ENCODE results near the gene CAV1.

CAV1 gene

DNA sequence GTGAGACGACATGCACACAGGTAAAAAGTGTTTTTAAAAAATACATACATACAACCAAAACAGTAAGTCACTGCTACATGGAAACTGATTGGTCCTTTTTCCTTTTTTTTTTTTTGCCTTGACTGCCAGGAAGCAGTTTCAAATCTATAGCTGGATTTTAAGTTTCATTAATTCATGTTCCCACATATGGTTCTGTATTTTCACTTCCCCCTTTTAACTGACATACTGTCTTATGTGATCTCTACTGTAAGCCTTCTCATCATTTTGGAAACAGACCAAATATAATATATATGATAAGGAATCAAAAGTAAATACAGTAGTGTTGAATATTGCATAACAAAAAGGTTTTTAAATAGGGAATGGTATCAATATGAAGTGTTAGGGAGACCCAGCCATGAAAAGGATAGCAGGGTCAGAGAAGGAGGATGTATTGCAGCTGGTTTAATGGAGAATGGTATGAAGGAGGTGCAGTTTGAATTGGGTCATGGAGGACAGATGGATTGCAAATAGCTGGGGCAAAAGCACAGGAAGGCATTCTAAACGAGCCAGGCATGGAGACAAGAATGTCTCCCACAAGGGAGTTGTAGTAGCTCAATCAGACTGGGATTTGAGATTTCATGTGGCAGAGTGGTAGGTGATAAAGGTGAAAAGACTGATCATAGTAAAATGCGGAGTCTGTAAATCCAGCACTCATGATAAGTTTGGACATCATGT is 5.4 kb downstream of the CAV1 start:
- no peak for DNase-seq (ENCODE audit: low spot score)

DNA sequence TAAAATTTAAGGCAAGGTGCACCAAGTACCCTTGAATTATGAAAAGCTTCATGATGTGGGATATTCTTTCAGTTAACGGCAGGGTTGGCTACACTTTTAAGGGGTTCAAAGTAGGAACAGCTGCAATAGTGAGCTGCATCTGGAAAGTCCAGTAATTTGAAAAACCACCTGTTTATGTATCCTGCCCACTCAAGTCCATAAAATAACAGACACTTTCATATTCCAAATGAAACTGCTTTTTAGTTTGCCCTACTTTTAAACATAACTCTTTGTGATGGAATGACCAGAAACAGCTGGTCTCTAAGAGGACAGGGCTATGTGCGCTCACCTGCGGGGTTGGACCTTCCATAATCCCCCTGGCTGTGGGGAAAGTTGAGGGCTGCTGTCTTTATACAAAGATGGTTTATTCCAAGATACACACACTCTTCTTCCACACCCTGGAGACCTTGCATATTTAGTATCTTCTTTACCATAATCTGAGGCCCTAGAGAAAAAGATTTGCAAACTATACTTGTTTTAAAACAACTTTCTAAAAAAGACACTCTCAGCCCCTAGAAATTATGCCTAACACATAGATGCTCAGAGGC is 7.4 kb downstream of the CAV1 start:
- DNase-seq (ENCODE audit: low spot score): no peak

DNA sequence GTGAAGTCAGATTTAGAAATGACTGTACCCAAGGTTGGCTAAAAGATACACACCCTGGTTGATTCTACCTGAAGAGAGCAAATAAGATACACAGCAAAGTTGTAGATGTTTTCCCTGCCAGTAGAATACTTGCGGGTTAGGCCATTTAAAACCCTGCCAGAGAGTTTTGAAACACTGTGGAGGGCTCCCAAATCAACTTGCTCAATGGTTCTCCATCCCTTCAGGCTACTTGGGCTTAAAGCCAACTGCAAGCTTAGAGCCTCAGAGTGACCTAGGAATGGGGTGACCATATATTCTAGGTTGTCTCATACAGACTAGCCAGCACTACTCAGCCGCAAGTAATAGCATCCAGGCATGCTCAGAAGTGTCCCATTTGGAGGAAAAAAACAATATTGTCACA is 10.0 kb downstream of the CAV1 start:
- no peak for DNase-seq (ENCODE audit: low spot score)

GRCh38 chr7:116535416-116535815 is 10.6 kb downstream of the CAV1 start:
- DNase-seq (ENCODE audit: low spot score): no peak

DNA sequence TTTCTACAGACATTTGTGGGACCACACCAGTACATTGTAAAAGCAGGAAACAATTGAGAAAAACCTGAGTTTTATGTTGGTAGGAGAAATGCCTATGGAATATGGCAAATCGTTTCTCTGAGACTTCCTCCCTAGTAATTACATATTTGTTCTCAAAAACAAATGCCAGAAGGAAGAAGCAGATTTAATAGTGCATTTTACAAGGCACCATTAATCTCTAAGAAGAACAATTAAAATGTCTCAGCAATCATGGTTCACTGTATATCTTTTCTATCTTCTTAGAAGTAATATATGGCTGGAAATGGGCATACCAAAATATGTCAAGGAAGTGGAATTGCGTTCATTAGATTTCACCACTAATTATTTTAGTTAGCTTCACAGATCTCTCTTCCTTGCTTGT is 13.3 kb downstream of the CAV1 start:
- no peak for DNase-seq (ENCODE audit: low spot score)

DNA sequence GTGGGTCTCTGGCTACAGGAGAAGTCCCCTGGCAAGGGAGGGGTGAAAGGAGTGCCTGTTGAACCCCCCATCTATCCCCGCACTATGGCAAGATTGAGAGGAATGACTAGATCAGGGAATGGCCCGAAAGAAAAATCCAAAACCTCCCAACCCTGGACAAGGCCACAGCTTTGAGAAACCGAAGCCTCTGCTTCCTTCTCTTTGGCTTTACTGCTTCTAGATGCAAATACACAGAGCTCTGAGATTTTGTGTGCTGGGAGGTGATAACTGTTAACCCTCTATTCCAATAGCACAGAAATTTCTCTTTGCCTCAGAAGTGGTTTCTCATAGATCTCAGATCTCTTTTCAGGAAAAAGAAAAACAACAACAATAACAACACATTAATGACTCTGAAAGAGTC is 15.0 kb downstream of the CAV1 start:
- no peak for DNase-seq (ENCODE audit: low spot score)

DNA sequence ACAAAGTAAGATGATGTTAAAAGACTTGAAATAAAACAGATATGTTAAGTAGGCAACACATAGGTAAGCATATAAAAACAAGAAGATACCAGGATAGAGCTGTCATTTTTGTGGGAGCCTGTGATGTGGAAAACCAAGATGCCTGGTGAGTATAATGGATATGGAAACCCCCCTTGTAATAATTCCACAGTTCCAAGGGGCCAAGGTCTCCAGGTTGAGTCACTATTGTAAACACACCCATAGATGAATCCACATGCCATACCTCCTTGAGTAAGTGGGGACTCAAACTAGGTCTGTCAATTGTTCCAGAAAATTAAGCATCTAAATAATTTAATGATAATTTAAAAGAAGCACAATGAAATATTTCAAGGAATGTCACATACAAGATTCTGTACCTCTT is 15.9 kb downstream of the CAV1 start:
- DNase-seq (ENCODE audit: low spot score): no peak

- no peak for DNase-seq (ENCODE audit: low spot score)
Observed at GRCh38 chr7:116541951-116542350, 17.1 kb downstream of the CAV1 start.

- no peak for DNase-seq (ENCODE audit: low spot score)
Observed at GRCh38 chr7:116542618-116543017, 17.8 kb downstream of the CAV1 start.

DNA sequence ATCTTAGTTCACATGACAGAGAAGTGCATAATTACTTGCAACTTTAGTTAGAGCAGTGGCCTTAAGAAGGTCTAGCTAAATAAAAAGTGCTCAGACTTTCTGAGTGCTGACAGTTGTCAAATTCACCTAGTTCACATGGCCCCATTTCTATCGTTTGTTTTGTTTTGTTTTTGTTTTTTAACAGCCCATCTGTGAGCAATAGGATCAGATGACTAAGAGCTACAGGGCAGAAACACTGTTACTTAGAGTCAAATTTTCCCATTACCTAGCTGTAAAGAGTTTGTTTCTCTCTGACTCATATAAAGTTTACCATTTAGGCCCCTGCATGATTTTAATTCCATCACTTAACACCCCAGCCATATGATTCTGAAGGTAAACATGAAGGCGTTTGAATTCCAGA is 18.8 kb downstream of the CAV1 start:
- DNase-seq (ENCODE audit: low spot score): no peak

GRCh38 chr7:116544487-116544886 is 19.7 kb downstream of the CAV1 start:
- no peak for DNase-seq (ENCODE audit: low spot score)

DNA sequence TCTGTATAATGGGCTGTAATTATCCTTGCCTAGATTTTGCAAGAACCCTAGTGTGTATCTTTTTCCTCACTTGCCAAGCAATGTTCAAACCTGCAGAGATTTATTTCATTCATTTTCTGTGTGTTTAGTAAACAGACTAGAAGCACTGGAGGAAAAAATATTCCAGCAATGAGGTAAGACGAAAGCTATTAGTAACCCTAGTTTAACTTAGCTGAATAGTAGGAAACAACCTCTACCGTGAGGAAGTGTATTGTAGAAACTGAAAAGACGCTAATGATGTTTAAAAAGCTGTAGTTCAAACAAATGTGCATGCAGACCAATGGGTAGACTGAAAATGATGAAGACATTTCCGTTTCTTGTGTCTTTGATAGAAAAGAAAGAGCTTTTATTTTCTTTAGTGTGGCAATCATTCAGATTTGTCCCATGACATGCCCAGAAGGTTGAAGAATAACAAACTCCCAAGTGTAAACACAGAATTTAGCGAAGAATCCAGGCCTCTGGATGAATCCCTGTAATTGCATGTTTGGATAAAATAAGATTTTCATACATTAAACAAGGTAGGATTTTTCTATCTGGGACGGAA is 20.7 kb downstream of the CAV1 start:
- no peak for DNase-seq (ENCODE audit: low spot score)

GRCh38 chr7:116546054-116546453 is 21.2 kb downstream of the CAV1 start:
- DNase-seq (ENCODE audit: low spot score): no peak

DNA sequence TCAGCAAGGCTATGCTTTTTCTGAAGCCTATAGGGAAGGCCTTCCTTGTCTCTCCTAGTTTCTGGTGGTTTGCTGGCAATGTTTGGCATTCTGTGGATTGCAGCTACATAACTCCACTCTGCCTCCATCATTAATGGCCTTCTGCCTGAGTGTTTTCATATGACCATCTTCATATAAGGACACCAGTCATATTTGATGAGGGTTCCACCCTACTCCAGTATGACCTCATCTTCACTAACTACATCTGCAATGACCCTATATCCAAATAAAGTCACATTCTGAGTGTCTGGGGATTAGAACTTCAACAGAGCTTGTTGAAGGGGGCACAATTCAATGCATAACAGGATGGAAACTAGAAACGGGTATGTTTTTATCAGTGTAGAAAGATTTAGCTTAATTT is 22.1 kb downstream of the CAV1 start:
- no peak for DNase-seq (ENCODE audit: low spot score)

DNA sequence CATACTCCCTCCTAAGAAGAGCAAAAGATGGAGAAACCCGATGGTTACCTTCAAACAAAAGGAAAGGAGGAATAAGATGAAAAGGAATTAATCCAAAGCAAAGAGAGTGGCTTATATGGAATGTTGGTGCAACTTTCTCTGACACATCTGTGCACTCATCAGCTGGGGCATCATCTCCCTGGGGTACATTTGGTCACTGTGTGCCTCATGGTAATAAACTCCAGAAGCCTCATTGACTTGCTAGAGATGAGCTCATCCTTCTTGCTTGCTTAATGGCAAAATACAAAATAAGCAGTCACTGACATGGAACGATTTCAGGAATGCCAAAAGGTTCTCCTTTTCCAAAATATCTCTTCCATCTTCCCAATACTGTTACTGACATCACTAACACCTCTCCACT is 22.5 kb downstream of the CAV1 start:
- DNase-seq (ENCODE audit: low spot score): no peak

DNA sequence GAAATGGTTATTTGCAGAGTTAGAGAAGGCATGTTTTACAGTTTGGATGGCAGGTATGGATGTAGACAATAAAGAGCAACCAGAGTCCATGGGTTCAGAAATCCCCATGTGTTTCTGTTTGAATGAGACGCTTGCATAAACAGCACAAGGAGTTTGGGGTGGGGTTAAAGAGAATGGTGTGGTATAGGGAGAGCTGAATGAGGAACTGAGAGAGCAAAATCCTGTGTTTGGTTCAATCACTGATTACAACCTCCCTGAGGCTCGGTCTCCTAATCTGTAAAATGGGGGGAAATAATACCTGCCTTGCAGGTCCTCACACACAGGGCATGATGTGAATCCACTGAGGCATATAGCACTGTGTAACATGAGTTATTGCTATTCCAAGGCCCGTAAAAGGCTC is 23.7 kb downstream of the CAV1 start:
- DNase-seq (ENCODE audit: low spot score): no peak

DNA sequence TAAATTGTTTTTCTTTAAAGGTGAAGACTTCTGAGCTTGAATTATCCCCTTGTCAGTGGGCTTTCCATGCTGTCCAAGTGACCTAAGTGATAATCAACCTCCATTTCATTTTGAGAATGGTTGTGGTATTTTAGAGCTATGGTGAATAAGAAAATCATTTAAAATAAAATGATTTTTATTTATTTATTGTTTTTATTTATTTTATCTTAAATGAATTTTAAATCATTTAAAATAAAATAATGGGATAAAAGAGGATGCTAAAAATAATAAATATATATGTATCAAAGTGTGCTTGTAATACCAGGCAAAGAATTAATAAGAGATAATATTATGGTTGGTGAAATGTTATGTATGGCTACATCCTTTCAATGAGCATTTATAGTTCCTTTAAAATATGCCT is 24.5 kb downstream of the CAV1 start:
- DNase-seq (ENCODE audit: low spot score): no peak

DNA sequence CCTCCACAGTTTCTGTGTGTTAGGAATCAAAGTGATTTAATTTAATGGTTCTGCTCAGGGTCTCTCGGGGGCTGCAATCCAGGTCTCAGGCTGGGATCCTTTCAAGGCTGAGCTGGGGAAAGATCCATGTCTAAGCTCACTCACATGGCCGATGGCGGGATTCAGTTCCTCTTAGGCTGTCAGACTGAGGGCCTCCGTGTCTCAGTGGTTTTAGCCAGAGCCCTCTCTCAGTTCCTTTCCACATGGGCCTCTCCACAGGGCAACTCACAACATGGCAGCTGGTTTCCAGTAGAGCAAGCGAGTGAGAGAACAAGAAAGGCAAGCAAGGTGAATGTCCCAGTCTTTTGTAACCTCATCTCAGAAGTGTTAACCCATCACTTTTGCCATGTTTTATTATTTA is 26.9 kb downstream of the CAV1 start:
- no peak for DNase-seq (ENCODE audit: low spot score)

DNA sequence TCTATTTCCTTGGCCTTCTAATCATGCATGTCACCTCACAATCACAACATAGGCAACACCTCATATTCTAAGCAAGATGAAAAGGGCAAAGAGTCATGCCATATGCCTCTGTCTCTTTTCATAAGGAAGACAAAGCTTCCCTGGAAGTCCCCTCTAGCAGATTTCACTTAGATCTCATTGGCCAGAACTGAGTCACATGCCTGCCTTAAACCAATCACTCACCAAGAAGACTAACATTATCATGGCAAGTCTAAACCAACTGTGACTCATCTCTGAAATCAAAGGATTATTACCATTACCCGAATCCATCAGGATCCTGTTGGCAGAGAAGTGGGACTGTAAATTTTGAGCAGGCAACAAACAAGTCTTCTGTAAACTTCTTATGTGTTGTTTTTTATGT is 27.8 kb downstream of the CAV1 start:
- no peak for DNase-seq (ENCODE audit: low spot score)

DNA sequence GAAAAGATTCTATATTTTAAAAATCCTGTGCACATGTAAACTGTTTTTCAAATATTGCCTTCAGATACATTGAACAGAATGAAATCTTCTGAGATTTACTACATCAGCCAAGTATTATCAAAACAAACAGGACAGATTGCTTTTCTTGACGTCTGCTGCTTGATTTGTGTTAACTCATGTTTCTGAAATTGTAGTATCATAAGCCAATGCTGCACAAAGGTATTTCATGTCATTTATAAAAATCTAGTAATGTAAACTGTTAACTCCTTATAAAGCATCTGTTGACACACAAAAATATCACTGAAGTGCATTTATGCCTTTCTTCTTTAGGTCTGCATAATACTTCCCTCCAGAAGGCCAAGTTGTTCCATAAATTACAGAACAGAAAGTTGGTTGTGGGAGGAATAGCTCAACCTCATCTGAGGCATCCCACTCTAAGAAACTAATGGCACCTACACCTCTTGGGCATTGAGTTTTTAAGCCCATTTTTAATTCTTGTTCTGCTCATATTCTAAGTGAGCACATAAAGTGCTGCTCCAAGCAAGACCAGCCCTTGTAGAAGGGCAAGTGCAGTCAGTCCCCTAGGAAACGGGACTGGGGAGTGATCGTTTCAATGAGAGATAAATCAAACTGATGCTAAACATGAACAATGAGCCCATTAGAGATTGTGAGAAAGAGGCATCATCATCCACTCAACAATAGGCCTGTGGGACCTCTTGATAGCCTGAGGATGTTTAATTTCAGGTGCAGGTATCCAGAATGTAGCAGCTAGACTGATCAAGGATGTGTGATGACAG is 28.5 kb downstream of the CAV1 start:
- DNase-seq (ENCODE audit: low spot score): no peak

DNA sequence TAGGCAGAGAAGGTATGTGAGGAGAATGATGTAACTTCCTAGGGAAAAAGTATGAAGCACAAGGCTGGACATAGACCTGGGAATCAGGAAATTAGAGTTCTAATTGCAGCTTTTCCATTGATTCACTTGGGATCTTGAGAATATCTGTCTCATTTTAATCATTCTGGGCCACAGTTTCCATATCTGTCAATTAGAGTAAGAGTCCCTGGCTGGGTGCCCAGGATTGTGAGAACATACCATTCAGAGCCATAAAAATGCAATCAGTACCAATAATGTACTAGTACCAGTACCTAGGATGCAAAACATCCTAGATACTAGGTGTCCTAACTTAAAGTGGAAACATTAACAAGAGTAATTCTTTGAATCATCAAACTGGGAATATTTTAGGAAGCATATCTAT is 29.6 kb downstream of the CAV1 start:
- DNase-seq (ENCODE audit: low spot score): no peak

- DNase-seq (ENCODE audit: low spot score): no peak
Observed at GRCh38 chr7:116554911-116555310, 30.1 kb downstream of the CAV1 start.

- no peak for DNase-seq (ENCODE audit: low spot score)
Observed at GRCh38 chr7:116557066-116557585, 32.3 kb downstream of the CAV1 start.
